Loucy (cell line): ENCODE data around the gene CADM1.

Experiments used
- H2AFZ ChIP-seq: fragments of 200-600 bp; sonication (generic); 2 replicates; pipeline ENCODE4 v1.6.0; 2016; ENCODE audit warnings: antibody characterized with exemption, mild to moderate bottlenecking, low read length, moderate library complexity
- H3F3A ChIP-seq: fragments of 200-600 bp; 2 replicates; pipeline ENCODE4 v1.6.0; 2016; ENCODE audit warnings: antibody characterized with exemption, low read depth, mild to moderate bottlenecking
- H3K27me3 ChIP-seq: fragments of 200-600 bp; sonication (generic); 2 replicates; pipeline ENCODE4 v1.6.1; 2014; ENCODE audit warnings: low read length, mild to moderate bottlenecking; ENCODE audit not compliant: insufficient read depth, poor library complexity, severe bottlenecking
- H3K36me3 ChIP-seq: fragments of 200-600 bp; sonication (generic); 2 replicates; pipeline ENCODE4 v1.6.1; 2016; ENCODE audit warnings: low read length; ENCODE audit not compliant: insufficient read depth
- H3K4me1 ChIP-seq: fragments of 200-600 bp; sonication (generic); 2 replicates; pipeline ENCODE4 v1.5.1; 2014; ENCODE audit warnings: low read length, mild to moderate bottlenecking; ENCODE audit not compliant: insufficient read depth, poor library complexity, severe bottlenecking
- H3K4me2 ChIP-seq: fragments of 200-600 bp; sonication (generic); 2 replicates; pipeline ENCODE4 v1.6.0; 2014; ENCODE audit warnings: antibody characterized with exemption, low read length, low read depth, mild to moderate bottlenecking; ENCODE audit not compliant: poor library complexity, severe bottlenecking
- H3K4me3 ChIP-seq: fragments of 200-600 bp; sonication (generic); 2 replicates; pipeline ENCODE4 v1.5.1; 2014; ENCODE audit warnings: low read length, mild to moderate bottlenecking, mixed read lengths; ENCODE audit not compliant: poor library complexity, severe bottlenecking
- H3K79me2 ChIP-seq: fragments of 200-600 bp; sonication (generic); 2 replicates; pipeline ENCODE4 v1.6.1; 2014; ENCODE audit warnings: low read length; ENCODE audit not compliant: insufficient read depth
- H3K9ac ChIP-seq: fragments of 200-600 bp; sonication (generic); 2 replicates; pipeline ENCODE4 v1.6.0; 2014; ENCODE audit warnings: mild to moderate bottlenecking, low read depth, low read length, moderate library complexity; ENCODE audit not compliant: poor library complexity, severe bottlenecking
- H3K9me2 ChIP-seq: fragments of 200-600 bp; sonication (generic); replicated peaks from 2 replicates; pipeline ENCODE4 v1.6.1; 2016; ENCODE audit warnings: low read depth, low read length, mixed read lengths
- H3K9me3 ChIP-seq: fragments of 200-600 bp; sonication (generic); 2 replicates; pipeline ENCODE4 v1.6.1; 2014; ENCODE audit warnings: mild to moderate bottlenecking, antibody characterized with exemption, low read length, low read depth; ENCODE audit not compliant: insufficient read depth
- H4K20me1 ChIP-seq: fragments of 200-600 bp; sonication (generic); 2 replicates; pipeline ENCODE4 v1.6.0; 2014; ENCODE audit warnings: antibody characterized with exemption, low read length, mild to moderate bottlenecking; ENCODE audit not compliant: insufficient read depth, poor library complexity, severe bottlenecking
- EZH2phosphoT487 ChIP-seq: fragments of 200-600 bp; IDR thresholded peaks from 2 replicates; pipeline ENCODE4 v1.6.1; 2018; ENCODE audit warnings: antibody characterized with exemption, mild to moderate bottlenecking, moderate library complexity, borderline replicate concordance
- TF ChIP-seq, protein P1 (sequence below): fragments of 200-600 bp; sonication (generic); conservative IDR thresholded peaks from 2 replicates; pipeline ENCODE4 v1.5.1; 2014; ENCODE audit warnings: mild to moderate bottlenecking, antibody characterized with exemption, low read length

Gene CADM1

GRCh38 chr11:115340874-115341273, 163.3 kb downstream of the CADM1 start:
- no peak overlapping the region for H3K9ac ChIP-seq
- no peak for TF ChIP-seq EZH2phosphoT487
- TF ChIP-seq, protein P1, sequence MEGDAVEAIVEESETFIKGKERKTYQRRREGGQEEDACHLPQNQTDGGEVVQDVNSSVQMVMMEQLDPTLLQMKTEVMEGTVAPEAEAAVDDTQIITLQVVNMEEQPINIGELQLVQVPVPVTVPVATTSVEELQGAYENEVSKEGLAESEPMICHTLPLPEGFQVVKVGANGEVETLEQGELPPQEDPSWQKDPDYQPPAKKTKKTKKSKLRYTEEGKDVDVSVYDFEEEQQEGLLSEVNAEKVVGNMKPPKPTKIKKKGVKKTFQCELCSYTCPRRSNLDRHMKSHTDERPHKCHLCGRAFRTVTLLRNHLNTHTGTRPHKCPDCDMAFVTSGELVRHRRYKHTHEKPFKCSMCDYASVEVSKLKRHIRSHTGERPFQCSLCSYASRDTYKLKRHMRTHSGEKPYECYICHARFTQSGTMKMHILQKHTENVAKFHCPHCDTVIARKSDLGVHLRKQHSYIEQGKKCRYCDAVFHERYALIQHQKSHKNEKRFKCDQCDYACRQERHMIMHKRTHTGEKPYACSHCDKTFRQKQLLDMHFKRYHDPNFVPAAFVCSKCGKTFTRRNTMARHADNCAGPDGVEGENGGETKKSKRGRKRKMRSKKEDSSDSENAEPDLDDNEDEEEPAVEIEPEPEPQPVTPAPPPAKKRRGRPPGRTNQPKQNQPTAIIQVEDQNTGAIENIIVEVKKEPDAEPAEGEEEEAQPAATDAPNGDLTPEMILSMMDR, result no peak
- H3K36me3 ChIP-seq, result no peaks in the 10 kb centered on the region
- H3K9me3 ChIP-seq, result no peaks in the 10 kb centered on the region
- no peak overlapping the region for H3K4me2 ChIP-seq
- no peaks in the 10 kb centered on the region for H3K4me1 ChIP-seq
- no peak overlapping the region for H3K4me3 ChIP-seq
- no peaks in the 10 kb centered on the region for H4K20me1 ChIP-seq
- no peak overlapping the region for H2AFZ ChIP-seq
- H3F3A ChIP-seq, result no peaks in the 10 kb centered on the region
- no peaks in the 10 kb centered on the region for H3K9me2 ChIP-seq
- no peaks in the 10 kb centered on the region for H3K79me2 ChIP-seq
- H3K27me3 ChIP-seq, result no peaks in the 10 kb centered on the region

GRCh38 chr11:115338476-115338875, 165.7 kb downstream of the CADM1 start:
- no peaks in the 10 kb centered on the region for H3K79me2 ChIP-seq
- H2AFZ ChIP-seq, result no peak overlapping the region
- H3K36me3 ChIP-seq, result no peaks in the 10 kb centered on the region
- H3K4me3 ChIP-seq, result no peak overlapping the region
- no peaks in the 10 kb centered on the region for H3K4me1 ChIP-seq
- H3K9me2 ChIP-seq, result no peaks in the 10 kb centered on the region
- H3K4me2 ChIP-seq, result no peak overlapping the region
- H3K9ac ChIP-seq, result no peak overlapping the region
- H4K20me1 ChIP-seq, result no peaks in the 10 kb centered on the region
- no peaks in the 10 kb centered on the region for H3K9me3 ChIP-seq
- TF ChIP-seq EZH2phosphoT487, result no peak
- TF ChIP-seq, protein P1, result no peak
- H3F3A ChIP-seq, result no peaks in the 10 kb centered on the region
- H3K27me3 ChIP-seq, result no peaks in the 10 kb centered on the region

DNA sequence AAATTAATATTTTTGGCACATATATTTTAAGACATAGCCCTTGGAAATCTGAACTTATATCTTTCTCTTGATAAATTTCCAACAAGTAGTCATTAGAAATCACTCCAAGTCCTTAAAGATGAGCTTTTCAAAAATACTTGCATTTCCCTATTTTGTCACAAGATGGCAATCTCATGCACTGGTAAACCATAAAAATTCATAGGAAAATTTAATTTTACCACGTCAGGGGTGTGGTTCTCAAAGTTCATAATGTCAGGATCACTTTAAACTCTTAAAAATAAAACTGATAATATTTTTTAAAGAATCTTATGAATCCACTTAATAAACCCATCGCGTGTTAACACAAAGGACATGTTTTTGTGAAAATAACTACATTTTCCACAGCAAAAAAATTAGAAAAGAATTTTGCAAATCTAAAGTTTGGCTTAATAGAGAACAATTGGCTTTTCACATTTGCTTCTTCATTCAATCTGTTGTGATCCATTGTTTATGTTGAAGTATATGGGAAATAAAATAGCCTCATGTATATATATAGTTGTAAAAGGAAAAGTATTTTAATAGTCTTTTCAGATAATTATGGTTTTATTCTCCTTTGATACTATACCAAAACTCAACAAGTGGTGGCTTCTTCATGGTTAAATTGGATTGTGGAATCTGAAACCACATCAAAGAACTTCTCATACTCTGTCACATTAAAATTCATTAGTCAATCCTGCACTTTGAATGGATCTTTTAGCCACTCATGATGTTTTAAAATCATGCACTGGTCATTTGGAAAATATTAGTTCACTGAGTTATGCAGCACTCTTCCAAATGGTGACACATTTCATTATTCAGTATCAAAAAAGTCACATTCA, 169.1 kb downstream of the CADM1 start:
- no peak for TF ChIP-seq EZH2phosphoT487
- TF ChIP-seq, protein P1, result peak; percentile 77

More for the DNA sequence above, 169.1 kb downstream of the CADM1 start:
- no peak overlapping the region for H3K9ac ChIP-seq
- H3K9me2 ChIP-seq, result no peaks in the 10 kb centered on the region
- no peaks in the 10 kb centered on the region for H3K36me3 ChIP-seq
- no peaks in the 10 kb centered on the region for H3K27me3 ChIP-seq
- H3K4me3 ChIP-seq, result no peak overlapping the region
- H3K4me2 ChIP-seq, result no peak overlapping the region
- H3K9me3 ChIP-seq, result no peaks in the 10 kb centered on the region
- H3K79me2 ChIP-seq, result no peaks in the 10 kb centered on the region
- H3K4me1 ChIP-seq, result no peaks in the 10 kb centered on the region
- H4K20me1 ChIP-seq, result no peaks in the 10 kb centered on the region
- no peak overlapping the region for H2AFZ ChIP-seq
- H3F3A ChIP-seq, result no peaks in the 10 kb centered on the region
